Measurements from ENCODE around the gene HEATR5A.

HEATR5A gene

GRCh38 chr14:31425905-31426304 lies 5.6 kb upstream of the HEATR5A start:
- no peak for DNase-seq

- no peak for DNase-seq
Measured at GRCh38 chr14:31421200-31421599, 850 bp upstream of the HEATR5A start.

GRCh38 chr14:31419967-31420318 lies 407 bp downstream of the HEATR5A start:
- DNase-seq, result no peak

GRCh38 chr14:31419179-31419966 lies 977 bp downstream of the HEATR5A start:
- peak; percentile 40 for DNase-seq

- DNase-seq, result peak; percentile 22
Measured at GRCh38 chr14:31418440-31418839, 1.9 kb downstream of the HEATR5A start.

- DNase-seq, result no peak
Measured at GRCh38 chr14:31414190-31414833, 6.0 kb downstream of the HEATR5A start.

GRCh38 chr14:31411218-31411727 lies 9.1 kb downstream of the HEATR5A start:
- no peak for DNase-seq

GRCh38 chr14:31410048-31410650 lies 10.2 kb downstream of the HEATR5A start:
- peak; percentile 80 for DNase-seq

GRCh38 chr14:31408421-31408820 lies 11.9 kb downstream of the HEATR5A start:
- DNase-seq, result no peak

GRCh38 chr14:31405599-31406232 lies 14.6 kb downstream of the HEATR5A start:
- peak; percentile 15 for DNase-seq

GRCh38 chr14:31405106-31405505 lies 15.2 kb downstream of the HEATR5A start:
- no peak for DNase-seq

- DNase-seq, result no peak
Measured at GRCh38 chr14:31403707-31404106, 16.6 kb downstream of the HEATR5A start.

GRCh38 chr14:31402764-31403439 lies 17.4 kb downstream of the HEATR5A start:
- no peak for DNase-seq

- DNase-seq, result no peak
Measured at GRCh38 chr14:31401369-31401932, 18.9 kb downstream of the HEATR5A start.

GRCh38 chr14:31400031-31400638 lies 20.2 kb downstream of the HEATR5A start:
- DNase-seq, result no peak

- DNase-seq, result no peak
Measured at GRCh38 chr14:31395572-31396205, 24.7 kb downstream of the HEATR5A start.

GRCh38 chr14:31395119-31395518 lies 25.2 kb downstream of the HEATR5A start:
- no peak for DNase-seq

- DNase-seq, result no peak
Measured at GRCh38 chr14:31391977-31392503, 28.3 kb downstream of the HEATR5A start.

- no peak for DNase-seq
Measured at GRCh38 chr14:31391473-31391872, 28.9 kb downstream of the HEATR5A start.

- no peak for DNase-seq
Measured at GRCh38 chr14:31389946-31390345, 30.4 kb downstream of the HEATR5A start.
